HG02973 (cell line): ENCODE results near the gene PLGRKT.
"Not testable (repeated sequence)": the region's sequence is repeated elsewhere in the genome, so short reads cannot be mapped to it uniquely, and the experiment has no call there.

Experiments used
- ATAC-seq: cut with Tn5 transposase; IDR thresholded peaks from one replicate; pipeline ENCODE4 v1.9.1; 2021; ENCODE audit warnings: moderate library complexity; ENCODE audit not compliant: unreplicated experiment

Gene PLGRKT

GRCh38 chr9:5433328-5433727 lies 4.4 kb downstream of the PLGRKT start:
- not testable (repeated sequence) for ATAC-seq

DNA sequence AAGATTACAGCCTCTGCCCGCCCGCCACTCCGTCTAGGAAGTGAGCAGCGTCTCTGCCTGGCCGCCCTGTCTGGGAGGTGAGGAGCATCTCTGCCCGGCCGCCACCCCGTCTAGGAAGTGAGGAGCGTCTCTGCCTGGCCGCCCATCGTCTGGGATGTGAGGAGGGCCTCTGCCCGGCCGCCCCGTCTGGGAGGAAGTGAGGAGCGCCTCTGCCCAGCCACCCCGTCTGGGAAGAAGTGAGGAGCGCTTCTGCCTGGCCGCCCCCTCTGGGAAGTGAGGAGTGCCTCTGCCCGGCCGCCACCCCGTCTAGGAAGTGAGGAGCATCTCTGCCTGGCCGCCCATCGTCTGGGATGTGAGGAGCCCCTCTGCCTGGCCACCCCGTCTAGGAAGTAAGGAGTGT lies 4.8 kb downstream of the PLGRKT start:
- ATAC-seq = not testable (repeated sequence)

DNA sequence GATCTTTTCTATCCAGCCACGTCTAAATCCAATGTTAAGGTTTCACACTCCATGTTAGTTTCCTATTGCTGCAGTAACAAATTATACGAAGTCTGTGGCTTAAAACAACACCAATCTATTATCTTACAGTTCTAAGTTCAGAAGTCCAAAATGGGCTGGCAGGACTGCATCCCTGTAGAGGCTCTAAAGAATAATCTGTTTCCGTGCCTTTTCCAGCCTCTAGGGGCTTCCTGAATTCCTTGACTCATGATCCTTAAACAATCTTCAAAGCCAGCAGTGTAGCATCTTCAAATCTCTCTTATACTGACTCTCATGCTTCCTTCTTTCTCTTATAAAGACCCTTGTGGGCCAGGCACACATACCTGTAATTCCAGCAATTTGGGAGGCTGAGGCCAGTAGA lies 6.8 kb downstream of the PLGRKT start:
- ATAC-seq = no peak

DNA sequence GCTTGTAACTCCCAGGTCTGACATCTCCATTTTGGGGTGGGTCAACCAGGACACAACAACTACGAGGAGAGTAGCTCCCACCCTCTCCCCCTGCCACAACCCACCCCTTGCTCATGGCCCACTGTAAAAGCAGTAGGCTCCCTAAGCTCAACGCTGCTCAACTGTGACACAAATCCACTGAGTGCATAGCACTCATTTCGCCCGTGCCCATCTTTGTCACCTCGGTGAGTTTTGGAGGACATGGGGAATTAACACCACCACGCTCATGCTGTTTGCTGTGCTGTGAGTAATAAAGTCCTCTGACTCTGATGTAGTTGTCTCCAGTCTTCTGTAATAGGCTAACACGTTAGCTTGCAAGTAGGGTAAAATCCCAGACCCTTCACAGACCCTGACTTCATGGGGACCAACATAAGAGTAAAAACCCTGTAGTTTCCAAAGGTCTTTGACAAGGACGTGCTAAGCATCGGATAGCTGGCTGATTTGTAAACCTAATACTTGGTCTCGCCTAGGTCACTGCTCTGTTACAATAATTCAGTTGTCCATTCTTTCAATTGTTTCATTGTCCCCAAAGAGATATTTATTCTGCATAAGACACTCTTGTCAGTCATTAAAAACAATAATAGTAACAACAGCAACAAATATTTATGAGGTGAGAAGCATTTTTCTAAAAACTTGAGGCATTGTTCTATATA lies 7.7 kb downstream of the PLGRKT start:
- no peak for ATAC-seq

DNA sequence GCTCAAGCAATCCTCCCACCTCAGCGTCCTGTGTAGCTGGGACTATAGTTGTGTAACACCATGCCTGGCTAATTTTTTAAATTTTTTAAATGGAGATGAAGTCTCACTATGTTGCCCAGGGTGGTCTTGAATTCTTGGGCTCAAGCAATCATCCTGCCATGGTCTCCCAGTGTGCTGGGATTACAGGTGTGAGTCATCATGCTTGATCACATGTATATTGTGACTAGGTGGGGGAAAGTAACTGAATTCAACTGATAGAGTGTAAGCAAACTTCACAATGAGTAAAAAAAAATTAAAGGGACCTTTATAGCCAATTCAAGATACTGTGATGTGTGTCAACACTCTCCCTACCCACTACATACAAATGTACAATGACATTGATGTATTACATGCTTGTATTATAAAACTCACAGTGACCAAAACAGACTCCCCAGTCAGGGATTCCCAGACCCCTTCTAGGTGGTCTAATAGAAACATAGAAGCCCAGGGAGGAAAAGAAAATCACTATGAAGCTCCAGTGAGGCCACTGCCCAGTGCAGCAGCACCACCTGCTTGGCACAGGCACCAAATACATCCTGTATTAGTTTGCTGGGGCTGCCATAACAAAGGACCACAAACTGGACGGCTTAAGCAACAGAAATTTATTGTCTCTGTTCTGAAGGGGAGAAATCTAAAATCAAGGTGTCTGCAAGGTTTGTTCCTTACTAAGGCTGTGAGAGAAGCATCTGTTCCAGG lies 8.8 kb downstream of the PLGRKT start:
- no peak for ATAC-seq

- ATAC-seq = no peak
Observed at GRCh38 chr9:5428172-5428571, 9.6 kb downstream of the PLGRKT start.

- no peak for ATAC-seq
Observed at GRCh38 chr9:5427005-5427404, 10.7 kb downstream of the PLGRKT start.

DNA sequence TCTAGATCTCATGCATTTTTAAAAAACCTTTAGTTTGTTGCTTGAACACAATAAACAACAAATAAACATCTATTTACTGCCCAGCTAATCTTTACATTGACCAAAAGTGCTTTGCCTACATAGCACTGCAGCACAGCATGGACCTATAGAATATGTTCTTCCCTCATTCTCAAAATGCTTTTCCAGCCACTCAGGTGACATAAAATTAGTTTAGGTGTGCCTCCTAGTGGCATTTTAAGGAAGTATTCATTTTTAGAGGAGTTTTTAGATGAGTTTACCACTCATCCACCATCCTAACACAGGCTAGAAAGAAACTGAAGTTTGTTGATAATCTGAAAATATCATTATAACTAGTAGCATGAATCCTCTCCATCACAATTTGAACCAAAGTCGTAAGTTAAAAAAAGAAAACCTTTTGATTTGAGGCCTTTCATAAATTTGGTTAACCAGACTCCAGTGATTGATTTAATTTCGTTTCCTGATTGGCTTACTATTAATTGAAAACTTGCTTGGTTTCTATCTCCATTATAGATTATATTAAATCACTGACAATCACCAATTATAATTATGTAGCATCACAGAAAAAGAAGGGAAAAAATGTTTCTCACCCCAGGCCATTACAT lies 12.6 kb downstream of the PLGRKT start:
- ATAC-seq = no peak

GRCh38 chr9:5422276-5422675 lies 15.4 kb downstream of the PLGRKT start:
- ATAC-seq = no peak

GRCh38 chr9:5421163-5421562 lies 16.6 kb downstream of the PLGRKT start:
- ATAC-seq = no peak

DNA sequence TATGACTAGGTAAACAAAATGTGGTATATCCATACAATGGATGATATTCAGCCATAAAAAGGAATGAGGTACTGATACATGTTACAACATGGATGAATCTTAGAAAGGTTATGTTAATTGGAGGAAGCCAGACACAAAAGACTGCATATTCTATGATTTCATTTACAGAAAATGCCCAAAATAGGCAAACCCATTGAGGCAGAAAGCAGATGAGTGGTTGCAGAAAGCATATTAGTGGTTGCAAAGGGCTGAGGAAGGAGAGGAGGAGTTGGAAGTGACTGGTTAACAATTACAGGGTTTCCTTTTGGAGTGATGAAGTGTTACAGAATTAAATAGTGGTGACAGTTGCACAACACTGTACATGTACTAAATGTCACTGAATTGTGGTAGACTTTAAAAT lies 17.7 kb downstream of the PLGRKT start:
- ATAC-seq = no peak

- ATAC-seq = no peak
Observed at GRCh38 chr9:5418481-5418880, 19.2 kb downstream of the PLGRKT start.

GRCh38 chr9:5416953-5417352 lies 20.8 kb downstream of the PLGRKT start:
- ATAC-seq = no peak

DNA sequence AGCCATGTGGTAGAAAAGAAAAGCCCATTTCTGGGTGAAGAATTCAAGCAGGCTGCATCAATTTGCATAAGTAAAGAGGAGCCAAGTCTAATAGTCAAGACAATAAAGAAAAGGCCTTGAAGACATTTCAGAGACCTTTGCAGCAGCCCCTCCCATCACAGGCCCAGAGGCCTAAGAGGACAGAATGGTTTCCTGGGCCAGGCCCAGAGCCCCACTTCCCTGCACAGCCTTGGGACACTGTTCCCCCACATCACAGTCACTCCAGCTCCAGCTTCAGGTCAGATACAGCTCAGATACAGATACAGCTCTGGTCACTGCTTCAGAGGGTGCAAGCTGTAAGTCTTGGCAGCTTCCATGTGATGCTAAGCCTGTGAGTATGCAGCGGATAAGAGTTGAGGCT lies 29.1 kb downstream of the PLGRKT start:
- ATAC-seq = no peak

DNA sequence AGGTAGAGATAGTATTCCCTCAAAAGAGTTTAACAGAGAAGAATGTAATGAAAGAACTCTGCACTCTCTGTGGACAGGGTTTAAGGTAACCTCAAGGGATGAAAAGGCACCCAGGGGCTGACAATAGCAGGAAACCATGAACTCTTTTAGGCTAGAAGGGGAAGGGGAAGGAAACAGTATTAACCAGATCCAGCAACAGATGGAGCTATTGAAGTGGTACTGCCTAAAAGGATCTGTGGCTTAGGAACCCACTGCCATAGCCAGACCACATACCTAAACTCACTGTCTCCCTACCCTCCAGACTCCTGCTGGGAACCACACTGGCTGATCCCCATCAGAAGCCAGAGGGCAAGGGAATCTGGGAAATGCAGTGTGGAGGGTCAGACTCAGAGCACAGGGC lies 35.5 kb downstream of the PLGRKT start:
- ATAC-seq = no peak

DNA sequence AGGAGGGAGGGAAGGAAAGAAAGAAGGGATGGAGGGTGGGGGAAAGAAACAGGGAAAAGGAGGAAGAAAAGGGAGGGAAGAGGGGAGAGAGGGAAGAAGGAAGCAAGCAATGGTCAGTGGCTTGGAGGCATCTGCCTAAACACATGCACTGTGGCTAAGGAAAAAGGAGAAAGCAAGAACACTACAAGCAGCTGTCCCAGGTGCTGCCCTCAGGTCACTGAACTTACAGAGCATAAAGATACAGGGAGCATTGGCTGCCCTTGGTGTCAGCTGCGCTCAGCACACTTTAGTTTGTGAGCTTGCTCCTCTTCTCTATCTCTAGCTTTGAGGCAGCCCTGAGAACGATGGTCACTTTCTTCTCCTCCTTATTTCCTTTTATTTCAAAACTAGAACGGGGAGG lies 40.2 kb downstream of the PLGRKT start:
- ATAC-seq = not testable (repeated sequence)

DNA sequence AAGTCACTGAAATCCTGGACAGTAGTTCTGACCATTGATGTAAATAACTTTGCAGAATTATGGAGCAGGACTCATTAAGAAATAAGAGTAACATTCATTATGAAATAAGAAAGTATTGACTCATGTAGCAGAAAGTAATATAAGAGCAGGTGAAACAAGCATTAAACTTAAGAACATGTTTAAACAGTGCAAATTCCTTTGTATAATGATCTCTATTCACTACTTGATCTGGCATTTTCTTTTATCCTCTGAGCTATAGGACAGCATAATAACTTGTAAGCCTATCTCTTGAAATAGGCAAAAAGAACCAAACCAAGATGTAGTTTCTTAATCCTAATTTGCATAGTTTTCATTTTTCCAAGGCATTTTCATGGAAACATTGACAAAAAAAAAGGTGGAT lies 42.3 kb downstream of the PLGRKT start:
- no peak for ATAC-seq

DNA sequence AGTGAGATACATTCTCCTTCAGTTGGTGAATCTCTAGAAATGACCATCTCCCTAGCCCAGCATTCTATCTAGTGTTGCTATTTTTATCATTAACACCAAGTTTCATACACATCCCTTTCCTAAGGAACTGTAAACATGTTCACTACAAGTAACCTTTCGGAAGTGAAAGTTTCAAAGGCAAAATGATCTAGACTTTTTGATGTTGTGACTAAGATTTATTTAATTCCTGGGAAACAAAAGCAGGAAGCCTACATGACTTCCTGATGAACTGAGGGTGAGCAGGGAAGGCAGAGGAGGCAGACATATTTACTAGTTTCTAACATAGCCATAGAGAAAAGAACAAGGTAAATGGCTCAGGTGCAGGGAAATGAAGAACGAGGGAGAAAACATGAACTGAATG lies 43.7 kb downstream of the PLGRKT start:
- ATAC-seq = not testable (repeated sequence)

- ATAC-seq = no peak
Observed at GRCh38 chr9:5393497-5393896, 44.2 kb downstream of the PLGRKT start.

DNA sequence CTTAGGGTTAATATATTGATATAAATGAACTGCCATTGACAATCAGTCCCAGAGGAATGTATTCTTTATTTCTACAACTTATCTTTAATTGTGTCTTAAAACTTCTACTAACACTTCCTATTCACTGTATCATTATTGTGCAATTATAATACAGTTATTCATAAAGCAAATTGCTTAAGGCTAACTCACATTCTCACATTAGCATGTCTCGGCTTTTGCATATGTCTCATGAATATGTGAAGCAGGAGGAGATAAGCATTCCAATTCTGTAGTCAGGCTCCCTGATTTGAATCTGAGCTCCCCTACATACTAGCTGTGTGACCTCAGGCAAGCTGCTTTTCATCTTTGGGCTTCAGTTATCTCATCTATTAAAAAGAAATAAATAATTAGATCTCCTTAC lies 45.4 kb downstream of the PLGRKT start:
- no peak for ATAC-seq

- ATAC-seq = no peak
Observed at GRCh38 chr9:5389109-5389732, 48.5 kb downstream of the PLGRKT start.
